GM12873 (cell line): ENCODE measurements around the gene PKIG.

Experiments
- CTCF ChIP-seq: IDR thresholded peaks from 2 replicates; pipeline ENCODE4 v1.5.1; 2012; ENCODE audit warnings: low read depth, mild to moderate bottlenecking, moderate library complexity, low read length, control low read depth; ENCODE audit not compliant: insufficient read depth; ENCODE audit errors: missing control alignments

Gene PKIG

GRCh38 chr20:44666066-44666465 is 83.7 kb downstream of the PKIG start:
- TF ChIP-seq CTCF: no peak
